K562 (cell line): ENCODE measurements around the gene CCDC9B. TPM values are rescaled to one million over a fixed set of nuclear protein-coding genes. Genes with fewer than 3 reads are reported as not detected.
A peak's percentile ranks its signal among the peaks of the same experiment; 100 is the strongest.

Source experiments
- FOXJ3 ChIP-seq: sonication (generic); formaldehyde crosslinking; IDR thresholded peaks from 2 replicates; pipeline ENCODE4 v1.4.0; 2020; ENCODE audit warnings: mild to moderate bottlenecking, missing genetic modification reagents
- PTBP1 ChIP-seq: fragments of 200-400 bp; formaldehyde crosslinking; IDR thresholded peaks from 2 replicates; pipeline ENCODE4 v1.6.1; 2017; ENCODE audit warnings: low read depth, low read length
- SAP30 ChIP-seq: fragments of 200-600 bp; sonication (generic); IDR thresholded peaks from 2 replicates; pipeline ENCODE4 v1.6.1; 2012; ENCODE audit warnings: borderline replicate concordance, low read depth, mild to moderate bottlenecking, moderate library complexity, low read length, control low read depth, inconsistent platforms; ENCODE audit not compliant: insufficient read depth, poor library complexity, severe bottlenecking
- TOE1 ChIP-seq, 2 experiments: fragments of 450-650 bp in 1 of 2; sonication (generic) in 1 of 2; formaldehyde crosslinking in 1 of 2; IDR thresholded peaks; 2 replicates each; pipeline versions ENCODE4 v1.7.1 to v1.8.0; 2016 to 2022; ENCODE audit warnings: borderline replicate concordance in 2 of 2, mild to moderate bottlenecking in 2 of 2, antibody characterized with exemption in 1 of 2, inconsistent platforms in 1 of 2, low read depth in 1 of 2, missing genetic modification reagents in 1 of 2, moderate library complexity in 1 of 2
- U2AF2 ChIP-seq: fragments of 200-400 bp; formaldehyde crosslinking; optimal IDR thresholded peaks from 2 replicates; pipeline ENCODE3; 2017; ENCODE audit warnings: low read depth, mild to moderate bottlenecking, low read length
- polyA plus RNA-seq, 8 experiments: library from polyadenylated mRNA; depleted of rRNA in 4 of 8; stranded (reverse) in 5 of 8; unstranded in 3 of 8; fragments of >200 nt; fragmentation: Nextera tagmentation in 2 of 8; fragmentation: Illumina TruSeq in 1 of 8; extraction: Ambion mirVana in 2 of 8; extraction: Trizol in 1 of 8; gene quantifications; 2 replicates each; pipeline versions ENCODE4 v1.2.1 to v1.2.3, GENCODE V29; 2011 to 2014; ENCODE audit warnings: inconsistent platforms in 1 of 8, missing spikeins in 1 of 8
- total RNA-seq, 7 experiments: library from RNA; depleted of rRNA in 6 of 7; stranded (reverse); fragments of >200 nt in 6 of 7; fragmentation: Illumina TruSeq in 2 of 7; extraction: Trizol in 2 of 7; gene quantifications; 2 replicates each; pipeline versions ENCODE4 v1.2.1 to v1.2.3, GENCODE V29; 2011 to 2021; ENCODE audit warnings: low replicate concordance in 1 of 7
- TF ChIP-seq, protein P1 (sequence below): fragments of 200-400 bp; formaldehyde crosslinking; IDR thresholded peaks from 2 replicates; pipeline ENCODE4 v1.6.1; 2017; ENCODE audit warnings: mild to moderate bottlenecking, low read depth, low read length, moderate library complexity
- TF ChIP-seq, protein P2 (sequence below): sonication (generic); formaldehyde crosslinking; IDR thresholded peaks from 2 replicates; pipeline ENCODE4 v1.9.0; 2022; ENCODE audit warnings: mild to moderate bottlenecking, missing genetic modification reagents
- TF ChIP-seq, protein P3 (sequence below): fragments of 450-650 bp; IDR thresholded peaks from 2 replicates; pipeline ENCODE4 v1.6.1; 2016; ENCODE audit warnings: borderline replicate concordance
- TF ChIP-seq, protein P4 (sequence below): fragments of 450-650 bp; formaldehyde crosslinking; IDR thresholded peaks from 2 replicates; pipeline ENCODE4 v1.4.0; 2020; ENCODE audit warnings: mild to moderate bottlenecking, moderate library complexity
- TF ChIP-seq, protein P5 (sequence below): fragments of 250-450 bp; sonication (Bioruptor Pico); IDR thresholded peaks from 2 replicates; pipeline ENCODE4 v1.8.0; 2021; ENCODE audit warnings: moderate library complexity, mild to moderate bottlenecking, inconsistent platforms
- TF ChIP-seq, protein P6 (sequence below): sonication (generic); formaldehyde crosslinking; IDR thresholded peaks from 2 replicates; pipeline ENCODE4 v1.5.0; 2020; ENCODE audit warnings: missing genetic modification reagents
- TF ChIP-seq, protein P7 (sequence below): fragments of 250-450 bp; sonication (Bioruptor Pico); IDR thresholded peaks from 2 replicates; pipeline ENCODE4 v1.8.0; 2021; ENCODE audit warnings: borderline replicate concordance, mild to moderate bottlenecking, moderate library complexity; ENCODE audit not compliant: poor library complexity, severe bottlenecking

Gene CCDC9B
- total and polyA plus RNA-seq, 9 of the 15 experiments (the other 6 are each of a cell fraction or from before 2014, with no cell fraction given), result 0.01 to 0.47 (median 0.15) TPM; not detected in 1

DNA sequence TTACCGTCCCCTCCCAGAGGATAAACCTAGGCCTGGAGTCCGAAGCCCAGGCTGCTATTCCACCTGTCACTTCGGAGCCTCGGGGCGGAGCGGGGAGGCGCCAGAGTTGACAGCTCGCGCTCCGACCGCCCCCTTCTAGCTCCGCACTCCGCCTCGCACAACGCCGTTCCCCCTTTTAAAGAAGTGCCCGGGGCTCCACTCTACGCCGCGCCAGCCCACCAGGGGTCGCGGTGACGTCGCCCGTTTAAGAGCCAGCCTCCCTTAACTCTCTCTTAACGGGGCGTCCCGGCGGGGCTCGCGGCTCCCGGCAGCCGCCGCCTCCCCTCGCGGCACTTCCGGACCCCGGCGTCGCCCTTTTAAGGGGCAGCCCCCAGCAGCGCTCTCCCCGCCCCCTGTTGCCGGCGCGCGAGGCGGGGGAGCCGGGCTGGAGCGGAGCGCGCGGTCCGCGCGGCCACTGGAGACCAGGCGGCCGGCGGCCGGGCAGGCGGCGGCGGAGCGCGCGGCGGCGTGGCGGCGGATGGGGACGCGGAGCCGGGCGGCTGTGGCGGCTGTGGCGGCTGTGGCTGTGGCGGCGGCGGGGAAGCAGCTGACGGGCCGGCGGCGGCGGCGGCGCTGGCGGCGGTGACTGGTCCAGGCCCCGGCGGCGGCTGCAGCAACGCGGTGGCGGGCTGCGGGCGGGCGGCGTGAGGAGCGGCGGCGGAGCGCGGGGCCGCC lies 17.3 kb downstream of the CCDC9B start, which contains the start of gene INAFM2 (continued):
- TF ChIP-seq, protein P1, sequence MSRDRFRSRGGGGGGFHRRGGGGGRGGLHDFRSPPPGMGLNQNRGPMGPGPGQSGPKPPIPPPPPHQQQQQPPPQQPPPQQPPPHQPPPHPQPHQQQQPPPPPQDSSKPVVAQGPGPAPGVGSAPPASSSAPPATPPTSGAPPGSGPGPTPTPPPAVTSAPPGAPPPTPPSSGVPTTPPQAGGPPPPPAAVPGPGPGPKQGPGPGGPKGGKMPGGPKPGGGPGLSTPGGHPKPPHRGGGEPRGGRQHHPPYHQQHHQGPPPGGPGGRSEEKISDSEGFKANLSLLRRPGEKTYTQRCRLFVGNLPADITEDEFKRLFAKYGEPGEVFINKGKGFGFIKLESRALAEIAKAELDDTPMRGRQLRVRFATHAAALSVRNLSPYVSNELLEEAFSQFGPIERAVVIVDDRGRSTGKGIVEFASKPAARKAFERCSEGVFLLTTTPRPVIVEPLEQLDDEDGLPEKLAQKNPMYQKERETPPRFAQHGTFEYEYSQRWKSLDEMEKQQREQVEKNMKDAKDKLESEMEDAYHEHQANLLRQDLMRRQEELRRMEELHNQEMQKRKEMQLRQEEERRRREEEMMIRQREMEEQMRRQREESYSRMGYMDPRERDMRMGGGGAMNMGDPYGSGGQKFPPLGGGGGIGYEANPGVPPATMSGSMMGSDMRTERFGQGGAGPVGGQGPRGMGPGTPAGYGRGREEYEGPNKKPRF, result no peak
- TF ChIP-seq, protein P2, sequence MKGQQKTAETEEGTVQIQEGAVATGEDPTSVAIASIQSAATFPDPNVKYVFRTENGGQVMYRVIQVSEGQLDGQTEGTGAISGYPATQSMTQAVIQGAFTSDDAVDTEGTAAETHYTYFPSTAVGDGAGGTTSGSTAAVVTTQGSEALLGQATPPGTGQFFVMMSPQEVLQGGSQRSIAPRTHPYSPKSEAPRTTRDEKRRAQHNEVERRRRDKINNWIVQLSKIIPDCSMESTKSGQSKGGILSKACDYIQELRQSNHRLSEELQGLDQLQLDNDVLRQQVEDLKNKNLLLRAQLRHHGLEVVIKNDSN (CRISPR knock-in tag), result 0 out of 2 replicates have a peak, but pooled peaks have one; percentile 27
- TF ChIP-seq, protein P3, sequence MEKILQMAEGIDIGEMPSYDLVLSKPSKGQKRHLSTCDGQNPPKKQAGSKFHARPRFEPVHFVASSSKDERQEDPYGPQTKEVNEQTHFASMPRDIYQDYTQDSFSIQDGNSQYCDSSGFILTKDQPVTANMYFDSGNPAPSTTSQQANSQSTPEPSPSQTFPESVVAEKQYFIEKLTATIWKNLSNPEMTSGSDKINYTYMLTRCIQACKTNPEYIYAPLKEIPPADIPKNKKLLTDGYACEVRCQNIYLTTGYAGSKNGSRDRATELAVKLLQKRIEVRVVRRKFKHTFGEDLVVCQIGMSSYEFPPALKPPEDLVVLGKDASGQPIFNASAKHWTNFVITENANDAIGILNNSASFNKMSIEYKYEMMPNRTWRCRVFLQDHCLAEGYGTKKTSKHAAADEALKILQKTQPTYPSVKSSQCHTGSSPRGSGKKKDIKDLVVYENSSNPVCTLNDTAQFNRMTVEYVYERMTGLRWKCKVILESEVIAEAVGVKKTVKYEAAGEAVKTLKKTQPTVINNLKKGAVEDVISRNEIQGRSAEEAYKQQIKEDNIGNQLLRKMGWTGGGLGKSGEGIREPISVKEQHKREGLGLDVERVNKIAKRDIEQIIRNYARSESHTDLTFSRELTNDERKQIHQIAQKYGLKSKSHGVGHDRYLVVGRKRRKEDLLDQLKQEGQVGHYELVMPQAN, result peak; percentile 84
- no peak for TF ChIP-seq FOXJ3
- TF ChIP-seq, protein P4, sequence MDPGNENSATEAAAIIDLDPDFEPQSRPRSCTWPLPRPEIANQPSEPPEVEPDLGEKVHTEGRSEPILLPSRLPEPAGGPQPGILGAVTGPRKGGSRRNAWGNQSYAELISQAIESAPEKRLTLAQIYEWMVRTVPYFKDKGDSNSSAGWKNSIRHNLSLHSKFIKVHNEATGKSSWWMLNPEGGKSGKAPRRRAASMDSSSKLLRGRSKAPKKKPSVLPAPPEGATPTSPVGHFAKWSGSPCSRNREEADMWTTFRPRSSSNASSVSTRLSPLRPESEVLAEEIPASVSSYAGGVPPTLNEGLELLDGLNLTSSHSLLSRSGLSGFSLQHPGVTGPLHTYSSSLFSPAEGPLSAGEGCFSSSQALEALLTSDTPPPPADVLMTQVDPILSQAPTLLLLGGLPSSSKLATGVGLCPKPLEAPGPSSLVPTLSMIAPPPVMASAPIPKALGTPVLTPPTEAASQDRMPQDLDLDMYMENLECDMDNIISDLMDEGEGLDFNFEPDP (CRISPR knock-in tag), result no peak
- TF ChIP-seq U2AF2, result no peak
- TF ChIP-seq, protein P5, sequence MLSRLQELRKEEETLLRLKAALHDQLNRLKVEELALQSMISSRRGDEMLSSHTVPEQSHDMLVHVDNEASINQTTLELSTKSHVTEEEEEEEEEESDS, result no peak
- TF ChIP-seq, protein P6, sequence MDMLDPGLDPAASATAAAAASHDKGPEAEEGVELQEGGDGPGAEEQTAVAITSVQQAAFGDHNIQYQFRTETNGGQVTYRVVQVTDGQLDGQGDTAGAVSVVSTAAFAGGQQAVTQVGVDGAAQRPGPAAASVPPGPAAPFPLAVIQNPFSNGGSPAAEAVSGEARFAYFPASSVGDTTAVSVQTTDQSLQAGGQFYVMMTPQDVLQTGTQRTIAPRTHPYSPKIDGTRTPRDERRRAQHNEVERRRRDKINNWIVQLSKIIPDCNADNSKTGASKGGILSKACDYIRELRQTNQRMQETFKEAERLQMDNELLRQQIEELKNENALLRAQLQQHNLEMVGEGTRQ (CRISPR knock-in tag), result no peak
- peak; percentile 79; the same call in 1 of the 2 replicates for TF ChIP-seq PTBP1
- peak; percentile 63 for TF ChIP-seq SAP30
- TF ChIP-seq, protein P7, sequence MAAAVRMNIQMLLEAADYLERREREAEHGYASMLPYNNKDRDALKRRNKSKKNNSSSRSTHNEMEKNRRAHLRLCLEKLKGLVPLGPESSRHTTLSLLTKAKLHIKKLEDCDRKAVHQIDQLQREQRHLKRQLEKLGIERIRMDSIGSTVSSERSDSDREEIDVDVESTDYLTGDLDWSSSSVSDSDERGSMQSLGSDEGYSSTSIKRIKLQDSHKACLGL (CRISPR knock-in tag), result no peak
- peak; percentile 98 for TF ChIP-seq TOE1 (IDR thresholded peaks at IDR 0.05; ENCODE audit: borderline replicate concordance)
- TF ChIP-seq TOE1 (CRISPR knock-in tag; IDR thresholded peaks at IDR 0.05; ENCODE audit: borderline replicate concordance, low read depth), result 0 out of 2 replicates have a peak, but pooled peaks have one; percentile 68
